WTC11 (cell line): Measurements from ENCODE around the gene GSTO2. TPM values are rescaled to one million over a fixed set of nuclear protein-coding genes. Genes with fewer than 3 reads are reported as not detected.
"Not testable (repeated sequence)": the region's sequence is repeated elsewhere in the genome, so short reads cannot be mapped to it uniquely, and the experiment has no call there.

ENCODE experiments used
- ATAC-seq: fragments of 200-7000 bp; cut with Tn5 transposase; 2 replicates; pipeline ENCODE4 v1.10.0; 2021; ENCODE audit warnings: mild to moderate bottlenecking, moderate library complexity
- CTCF ChIA-PET: fragments of 300-600 bp; sonication (Branson Sonifier 250); formaldehyde crosslinking; loops from one replicate; lab custom pipeline; 2021; ENCODE audit warnings: antibody characterized with exemption; lab: Charles Lee
- POLR2A ChIA-PET: fragments of 350-600 bp; sonication (Branson Sonifier 250); formaldehyde crosslinking; loops from one replicate; lab custom pipeline; 2021; ENCODE audit warnings: antibody characterized with exemption; lab: Charles Lee
- DNase-seq: peaks from one replicate; pipeline ENCODE4 v3.0.0; 2021; ENCODE audit warnings: low spot score
- H3K27ac Mint-ChIP-seq: 2 replicates; pipeline ENCODE4 v1.8.0; 2021; ENCODE audit warnings: mixed read lengths
- H3K27me3 Mint-ChIP-seq: 2 replicates; pipeline ENCODE4 v1.8.0; 2021; ENCODE audit warnings: low read depth, mild to moderate bottlenecking, moderate library complexity, mixed read lengths
- H3K36me3 Mint-ChIP-seq: 2 replicates; pipeline ENCODE4 v1.8.0; 2021; ENCODE audit warnings: mixed read lengths
- H3K4me1 Mint-ChIP-seq: 2 replicates; pipeline ENCODE4 v1.8.0; 2022; ENCODE audit warnings: mixed read lengths
- H3K4me3 Mint-ChIP-seq: 2 replicates; pipeline ENCODE4 v1.8.0; 2021; ENCODE audit warnings: mild to moderate bottlenecking, moderate library complexity, mixed read lengths
- H3K9me3 Mint-ChIP-seq: 2 replicates; pipeline ENCODE4 v1.8.0; 2021; ENCODE audit warnings: mixed read lengths
- CBFB ChIP-seq: sonication (generic); formaldehyde crosslinking; IDR thresholded peaks from 2 replicates; pipeline ENCODE4 v1.8.1; 2022; ENCODE audit warnings: mild to moderate bottlenecking, low read depth, missing genetic modification reagents
- CREM ChIP-seq: sonication (generic); formaldehyde crosslinking; IDR thresholded peaks from 2 replicates; pipeline ENCODE4 v1.8.1; 2022; ENCODE audit warnings: mild to moderate bottlenecking, missing genetic modification reagents, moderate library complexity
- ELF4 ChIP-seq: sonication (generic); formaldehyde crosslinking; IDR thresholded peaks from 2 replicates; pipeline ENCODE4 v1.8.1; 2022; ENCODE audit warnings: low read depth, mild to moderate bottlenecking, moderate library complexity, missing genetic modification reagents
- FOXK1 ChIP-seq: sonication (generic); formaldehyde crosslinking; IDR thresholded peaks from 2 replicates; pipeline ENCODE4 v1.8.0; 2022; ENCODE audit warnings: mild to moderate bottlenecking, moderate library complexity, missing genetic modification reagents
- GTF2I ChIP-seq: fragments of 250-450 bp; sonication (Bioruptor Pico); conservative IDR thresholded peaks from 2 replicates; pipeline ENCODE4 v1.4.0; 2021; ENCODE audit warnings: mild to moderate bottlenecking
- JUN ChIP-seq: sonication (generic); formaldehyde crosslinking; IDR thresholded peaks from 2 replicates; pipeline ENCODE4 v1.8.0; 2023; ENCODE audit warnings: mild to moderate bottlenecking, missing genetic modification reagents
- MXD4 ChIP-seq: fragments of 250-450 bp; sonication (Bioruptor Pico); IDR thresholded peaks from 2 replicates; pipeline ENCODE4 v1.8.0; 2021; ENCODE audit warnings: mild to moderate bottlenecking, moderate library complexity, borderline replicate concordance
- MYBL2 ChIP-seq: sonication (generic); formaldehyde crosslinking; IDR thresholded peaks from 2 replicates; pipeline ENCODE4 v1.8.1; 2023; ENCODE audit warnings: mild to moderate bottlenecking, moderate library complexity, missing genetic modification reagents
- NR1H2 ChIP-seq: sonication (generic); formaldehyde crosslinking; IDR thresholded peaks from 2 replicates; pipeline ENCODE4 v1.9.0; 2021; ENCODE audit warnings: mild to moderate bottlenecking, moderate library complexity, missing genetic modification reagents
- NR3C1 ChIP-seq: sonication (generic); formaldehyde crosslinking; conservative IDR thresholded peaks from 2 replicates; pipeline ENCODE4 v1.8.1; 2023; ENCODE audit warnings: low read depth, mild to moderate bottlenecking, missing genetic modification reagents
- SMAD4 ChIP-seq: sonication (generic); formaldehyde crosslinking; IDR thresholded peaks from 2 replicates; pipeline ENCODE4 v1.8.0; 2022; ENCODE audit warnings: mild to moderate bottlenecking, missing genetic modification reagents
- SP1 ChIP-seq: sonication (generic); formaldehyde crosslinking; conservative IDR thresholded peaks from 2 replicates; pipeline ENCODE4 v1.8.1; 2022; ENCODE audit warnings: missing genetic modification reagents
- TEAD1 ChIP-seq: sonication (generic); formaldehyde crosslinking; IDR thresholded peaks from 2 replicates; pipeline ENCODE4 v1.8.0; 2022; ENCODE audit warnings: mild to moderate bottlenecking, missing genetic modification reagents
- ZNF416 ChIP-seq: fragments of 250-450 bp; sonication (Bioruptor Pico); IDR thresholded peaks from 2 replicates; pipeline ENCODE4 v1.9.0; 2021; ENCODE audit warnings: mild to moderate bottlenecking, inconsistent platforms
- total RNA-seq: library from RNA; stranded (reverse); gene quantifications from 3 replicates; pipeline ENCODE4 v1.2.3, GENCODE V29; 2021
- TF ChIP-seq, protein P1 (sequence below): sonication (generic); formaldehyde crosslinking; IDR thresholded peaks from 2 replicates; pipeline ENCODE4 v1.8.0; 2023; ENCODE audit warnings: missing genetic modification reagents
- TF ChIP-seq, protein P2 (sequence below): sonication (generic); formaldehyde crosslinking; IDR thresholded peaks from 2 replicates; pipeline ENCODE4 v1.8.0; 2023; ENCODE audit warnings: mild to moderate bottlenecking, missing genetic modification reagents
- TF ChIP-seq, protein P3 (sequence below): sonication (generic); formaldehyde crosslinking; IDR thresholded peaks from 2 replicates; pipeline ENCODE4 v1.8.0; 2022; ENCODE audit warnings: mild to moderate bottlenecking, missing genetic modification reagents
- TF ChIP-seq, protein P4 (sequence below): sonication (generic); formaldehyde crosslinking; IDR thresholded peaks from 2 replicates; pipeline ENCODE4 v1.8.1; 2022; ENCODE audit warnings: missing genetic modification reagents, borderline replicate concordance
- TF ChIP-seq, protein P5 (sequence below): sonication (generic); formaldehyde crosslinking; IDR thresholded peaks from 2 replicates; pipeline ENCODE4 v1.8.0; 2023; ENCODE audit warnings: missing genetic modification reagents, mild to moderate bottlenecking, borderline replicate concordance
- TF ChIP-seq, protein P6 (sequence below): fragments of 250-450 bp; sonication (Bioruptor Pico); IDR thresholded peaks from 2 replicates; pipeline ENCODE4 v1.9.0; 2021; ENCODE audit warnings: mild to moderate bottlenecking

The GSTO2 gene
- total RNA-seq, 1 experiment from 2014 or later = 10.7 TPM

DNA sequence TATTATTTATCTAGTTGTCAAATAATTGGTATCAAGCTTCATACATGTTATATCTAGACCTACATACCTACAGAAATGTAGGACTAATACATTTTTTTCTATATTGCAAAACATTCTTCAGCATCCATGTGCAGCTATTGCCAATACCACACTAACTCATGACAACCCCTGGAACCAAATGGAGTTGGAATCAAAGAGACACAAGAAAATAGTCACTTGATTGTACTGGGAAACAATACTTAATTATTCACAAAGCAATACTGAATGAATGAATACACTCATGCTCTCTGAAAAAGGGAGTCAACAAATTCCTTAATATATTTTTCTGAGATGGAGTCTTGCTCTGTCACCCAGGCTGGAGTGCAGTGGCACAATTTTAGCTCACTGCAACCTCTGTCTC, 26.4 kb upstream of the GSTO2 start:
- Mint-ChIP-seq H3K9me3 (peaks cover 20% of the 10 kb centered on the region), H3K36me3 (peaks cover 7% of the 10 kb centered on the region; the same call in 1 of the 2 replicates)
- TF ChIP-seq CREM (CRISPR knock-in tag) (no peak), ZNF416 (CRISPR knock-in tag) (no peak), MYBL2 (no peak), FOXK1 (CRISPR knock-in tag) (no peak), GTF2I (CRISPR knock-in tag) (no peak), ELF4 (no peak), NR3C1 (CRISPR knock-in tag) (no peak), NR1H2 (CRISPR knock-in tag) (no peak), SP1 (CRISPR knock-in tag) (no peak), SMAD4 (CRISPR knock-in tag) (no peak), MXD4 (CRISPR knock-in tag) (no peak), JUN (CRISPR knock-in tag) (no peak)
- TF ChIP-seq, protein P1, sequence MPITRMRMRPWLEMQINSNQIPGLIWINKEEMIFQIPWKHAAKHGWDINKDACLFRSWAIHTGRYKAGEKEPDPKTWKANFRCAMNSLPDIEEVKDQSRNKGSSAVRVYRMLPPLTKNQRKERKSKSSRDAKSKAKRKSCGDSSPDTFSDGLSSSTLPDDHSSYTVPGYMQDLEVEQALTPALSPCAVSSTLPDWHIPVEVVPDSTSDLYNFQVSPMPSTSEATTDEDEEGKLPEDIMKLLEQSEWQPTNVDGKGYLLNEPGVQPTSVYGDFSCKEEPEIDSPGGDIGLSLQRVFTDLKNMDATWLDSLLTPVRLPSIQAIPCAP (CRISPR knock-in tag) = no peak
- TF ChIP-seq, protein P2, sequence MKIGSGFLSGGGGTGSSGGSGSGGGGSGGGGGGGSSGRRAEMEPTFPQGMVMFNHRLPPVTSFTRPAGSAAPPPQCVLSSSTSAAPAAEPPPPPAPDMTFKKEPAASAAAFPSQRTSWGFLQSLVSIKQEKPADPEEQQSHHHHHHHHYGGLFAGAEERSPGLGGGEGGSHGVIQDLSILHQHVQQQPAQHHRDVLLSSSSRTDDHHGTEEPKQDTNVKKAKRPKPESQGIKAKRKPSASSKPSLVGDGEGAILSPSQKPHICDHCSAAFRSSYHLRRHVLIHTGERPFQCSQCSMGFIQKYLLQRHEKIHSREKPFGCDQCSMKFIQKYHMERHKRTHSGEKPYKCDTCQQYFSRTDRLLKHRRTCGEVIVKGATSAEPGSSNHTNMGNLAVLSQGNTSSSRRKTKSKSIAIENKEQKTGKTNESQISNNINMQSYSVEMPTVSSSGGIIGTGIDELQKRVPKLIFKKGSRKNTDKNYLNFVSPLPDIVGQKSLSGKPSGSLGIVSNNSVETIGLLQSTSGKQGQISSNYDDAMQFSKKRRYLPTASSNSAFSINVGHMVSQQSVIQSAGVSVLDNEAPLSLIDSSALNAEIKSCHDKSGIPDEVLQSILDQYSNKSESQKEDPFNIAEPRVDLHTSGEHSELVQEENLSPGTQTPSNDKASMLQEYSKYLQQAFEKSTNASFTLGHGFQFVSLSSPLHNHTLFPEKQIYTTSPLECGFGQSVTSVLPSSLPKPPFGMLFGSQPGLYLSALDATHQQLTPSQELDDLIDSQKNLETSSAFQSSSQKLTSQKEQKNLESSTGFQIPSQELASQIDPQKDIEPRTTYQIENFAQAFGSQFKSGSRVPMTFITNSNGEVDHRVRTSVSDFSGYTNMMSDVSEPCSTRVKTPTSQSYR (CRISPR knock-in tag) = no peak
- TF ChIP-seq, protein P3, sequence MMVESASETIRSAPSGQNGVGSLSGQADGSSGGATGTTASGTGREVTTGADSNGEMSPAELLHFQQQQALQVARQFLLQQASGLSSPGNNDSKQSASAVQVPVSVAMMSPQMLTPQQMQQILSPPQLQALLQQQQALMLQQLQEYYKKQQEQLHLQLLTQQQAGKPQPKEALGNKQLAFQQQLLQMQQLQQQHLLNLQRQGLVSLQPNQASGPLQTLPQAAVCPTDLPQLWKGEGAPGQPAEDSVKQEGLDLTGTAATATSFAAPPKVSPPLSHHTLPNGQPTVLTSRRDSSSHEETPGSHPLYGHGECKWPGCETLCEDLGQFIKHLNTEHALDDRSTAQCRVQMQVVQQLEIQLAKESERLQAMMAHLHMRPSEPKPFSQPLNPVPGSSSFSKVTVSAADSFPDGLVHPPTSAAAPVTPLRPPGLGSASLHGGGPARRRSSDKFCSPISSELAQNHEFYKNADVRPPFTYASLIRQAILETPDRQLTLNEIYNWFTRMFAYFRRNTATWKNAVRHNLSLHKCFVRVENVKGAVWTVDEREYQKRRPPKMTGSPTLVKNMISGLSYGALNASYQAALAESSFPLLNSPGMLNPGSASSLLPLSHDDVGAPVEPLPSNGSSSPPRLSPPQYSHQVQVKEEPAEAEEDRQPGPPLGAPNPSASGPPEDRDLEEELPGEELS (CRISPR knock-in tag) = no peak
- TF ChIP-seq, protein P4, sequence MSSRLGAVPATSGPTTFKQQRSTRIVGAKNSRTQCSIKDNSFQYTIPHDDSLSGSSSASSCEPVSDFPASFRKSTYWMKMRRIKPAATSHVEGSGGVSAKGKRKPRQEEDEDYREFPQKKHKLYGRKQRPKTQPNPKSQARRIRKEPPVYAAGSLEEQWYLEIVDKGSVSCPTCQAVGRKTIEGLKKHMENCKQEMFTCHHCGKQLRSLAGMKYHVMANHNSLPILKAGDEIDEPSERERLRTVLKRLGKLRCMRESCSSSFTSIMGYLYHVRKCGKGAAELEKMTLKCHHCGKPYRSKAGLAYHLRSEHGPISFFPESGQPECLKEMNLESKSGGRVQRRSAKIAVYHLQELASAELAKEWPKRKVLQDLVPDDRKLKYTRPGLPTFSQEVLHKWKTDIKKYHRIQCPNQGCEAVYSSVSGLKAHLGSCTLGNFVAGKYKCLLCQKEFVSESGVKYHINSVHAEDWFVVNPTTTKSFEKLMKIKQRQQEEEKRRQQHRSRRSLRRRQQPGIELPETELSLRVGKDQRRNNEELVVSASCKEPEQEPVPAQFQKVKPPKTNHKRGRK = no peak
- TF ChIP-seq, all 79 proteins: peak for 0
- POLR2A ChIA-PET = no interaction called here
- Mint-ChIP-seq H3K4me1 (no peaks in the 10 kb centered on the region), H3K27ac (no peak overlapping the region), H3K4me3 (no peak overlapping the region), H3K27me3 (peaks cover 8% of the 10 kb centered on the region)
- ATAC-seq (no peak), DNase-seq (no peak)
- CTCF ChIA-PET = no interaction called here

DNA sequence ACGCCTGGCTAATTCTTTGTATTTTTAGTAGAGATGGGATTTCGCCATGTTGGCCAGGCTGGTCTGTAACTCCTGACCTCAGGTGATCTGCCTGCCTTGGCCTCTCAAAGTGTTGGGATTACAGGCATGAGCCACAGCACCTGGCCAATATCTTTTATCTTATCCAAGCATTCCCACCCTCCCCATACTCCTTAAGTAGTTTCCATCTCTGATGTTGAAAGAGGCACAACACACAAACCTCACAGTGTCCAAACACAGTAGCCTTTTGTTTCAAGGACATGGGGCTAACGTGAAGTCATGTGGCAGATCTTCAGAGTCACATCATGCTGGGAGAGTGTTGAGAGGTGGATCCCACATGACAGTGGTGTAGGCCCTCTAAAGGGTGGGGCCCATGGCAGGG, 26.0 kb upstream of the GSTO2 start:
- peaks cover 21% of the 10 kb centered on the region for H3K9me3 Mint-ChIP-seq
- POLR2A ChIA-PET, H3K4me3 Mint-ChIP-seq, H3K36me3 Mint-ChIP-seq, H3K27ac Mint-ChIP-seq, CTCF ChIA-PET, ATAC-seq, DNase-seq, H3K27me3 Mint-ChIP-seq, H3K4me1 Mint-ChIP-seq: not testable (repeated sequence)

DNA sequence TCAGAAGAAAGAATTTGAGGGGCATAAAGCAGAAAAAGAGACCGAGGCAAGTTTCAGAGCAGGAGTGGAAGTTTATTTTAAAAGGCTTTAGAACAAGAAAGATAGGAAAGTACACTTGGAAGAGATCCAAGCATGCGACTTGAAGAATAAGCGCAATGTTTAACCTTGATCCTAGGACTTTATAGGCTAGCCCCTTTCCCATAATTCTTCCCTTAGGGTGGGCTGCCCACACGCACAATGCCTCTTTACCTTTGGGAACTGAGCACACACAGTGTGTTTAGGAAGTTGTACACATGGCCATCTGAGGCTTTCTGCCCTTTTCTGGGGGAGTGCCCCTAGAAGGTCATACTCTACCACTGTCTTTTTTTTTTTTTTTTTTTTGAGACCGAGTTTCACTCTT, 25.5 kb upstream of the GSTO2 start:
- H3K27me3 Mint-ChIP-seq = peaks cover 8% of the 10 kb centered on the region
- peaks cover 7% of the 10 kb centered on the region; the same call in 1 of the 2 replicates for H3K36me3 Mint-ChIP-seq
- H3K4me1 Mint-ChIP-seq = no peaks in the 10 kb centered on the region
- peaks cover 24% of the 10 kb centered on the region for H3K9me3 Mint-ChIP-seq
- POLR2A ChIA-PET = no interaction called here
- CTCF ChIA-PET = interaction anchor here (0.6 kb wide), 1 partner anchor 150 kb away, joined by 3 read pairs; no protein-coding TSS in a partner anchor
- ATAC-seq (no peak), DNase-seq (no peak)
- H3K4me3 Mint-ChIP-seq = no peak overlapping the region
- no peak overlapping the region for H3K27ac Mint-ChIP-seq
- TF ChIP-seq, protein P5, sequence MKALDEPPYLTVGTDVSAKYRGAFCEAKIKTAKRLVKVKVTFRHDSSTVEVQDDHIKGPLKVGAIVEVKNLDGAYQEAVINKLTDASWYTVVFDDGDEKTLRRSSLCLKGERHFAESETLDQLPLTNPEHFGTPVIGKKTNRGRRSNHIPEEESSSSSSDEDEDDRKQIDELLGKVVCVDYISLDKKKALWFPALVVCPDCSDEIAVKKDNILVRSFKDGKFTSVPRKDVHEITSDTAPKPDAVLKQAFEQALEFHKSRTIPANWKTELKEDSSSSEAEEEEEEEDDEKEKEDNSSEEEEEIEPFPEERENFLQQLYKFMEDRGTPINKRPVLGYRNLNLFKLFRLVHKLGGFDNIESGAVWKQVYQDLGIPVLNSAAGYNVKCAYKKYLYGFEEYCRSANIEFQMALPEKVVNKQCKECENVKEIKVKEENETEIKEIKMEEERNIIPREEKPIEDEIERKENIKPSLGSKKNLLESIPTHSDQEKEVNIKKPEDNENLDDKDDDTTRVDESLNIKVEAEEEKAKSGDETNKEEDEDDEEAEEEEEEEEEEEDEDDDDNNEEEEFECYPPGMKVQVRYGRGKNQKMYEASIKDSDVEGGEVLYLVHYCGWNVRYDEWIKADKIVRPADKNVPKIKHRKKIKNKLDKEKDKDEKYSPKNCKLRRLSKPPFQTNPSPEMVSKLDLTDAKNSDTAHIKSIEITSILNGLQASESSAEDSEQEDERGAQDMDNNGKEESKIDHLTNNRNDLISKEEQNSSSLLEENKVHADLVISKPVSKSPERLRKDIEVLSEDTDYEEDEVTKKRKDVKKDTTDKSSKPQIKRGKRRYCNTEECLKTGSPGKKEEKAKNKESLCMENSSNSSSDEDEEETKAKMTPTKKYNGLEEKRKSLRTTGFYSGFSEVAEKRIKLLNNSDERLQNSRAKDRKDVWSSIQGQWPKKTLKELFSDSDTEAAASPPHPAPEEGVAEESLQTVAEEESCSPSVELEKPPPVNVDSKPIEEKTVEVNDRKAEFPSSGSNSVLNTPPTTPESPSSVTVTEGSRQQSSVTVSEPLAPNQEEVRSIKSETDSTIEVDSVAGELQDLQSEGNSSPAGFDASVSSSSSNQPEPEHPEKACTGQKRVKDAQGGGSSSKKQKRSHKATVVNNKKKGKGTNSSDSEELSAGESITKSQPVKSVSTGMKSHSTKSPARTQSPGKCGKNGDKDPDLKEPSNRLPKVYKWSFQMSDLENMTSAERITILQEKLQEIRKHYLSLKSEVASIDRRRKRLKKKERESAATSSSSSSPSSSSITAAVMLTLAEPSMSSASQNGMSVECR = no peak
- TF ChIP-seq TEAD1 (CRISPR knock-in tag) (no peak), CBFB (no peak)
- TF ChIP-seq, protein P6, sequence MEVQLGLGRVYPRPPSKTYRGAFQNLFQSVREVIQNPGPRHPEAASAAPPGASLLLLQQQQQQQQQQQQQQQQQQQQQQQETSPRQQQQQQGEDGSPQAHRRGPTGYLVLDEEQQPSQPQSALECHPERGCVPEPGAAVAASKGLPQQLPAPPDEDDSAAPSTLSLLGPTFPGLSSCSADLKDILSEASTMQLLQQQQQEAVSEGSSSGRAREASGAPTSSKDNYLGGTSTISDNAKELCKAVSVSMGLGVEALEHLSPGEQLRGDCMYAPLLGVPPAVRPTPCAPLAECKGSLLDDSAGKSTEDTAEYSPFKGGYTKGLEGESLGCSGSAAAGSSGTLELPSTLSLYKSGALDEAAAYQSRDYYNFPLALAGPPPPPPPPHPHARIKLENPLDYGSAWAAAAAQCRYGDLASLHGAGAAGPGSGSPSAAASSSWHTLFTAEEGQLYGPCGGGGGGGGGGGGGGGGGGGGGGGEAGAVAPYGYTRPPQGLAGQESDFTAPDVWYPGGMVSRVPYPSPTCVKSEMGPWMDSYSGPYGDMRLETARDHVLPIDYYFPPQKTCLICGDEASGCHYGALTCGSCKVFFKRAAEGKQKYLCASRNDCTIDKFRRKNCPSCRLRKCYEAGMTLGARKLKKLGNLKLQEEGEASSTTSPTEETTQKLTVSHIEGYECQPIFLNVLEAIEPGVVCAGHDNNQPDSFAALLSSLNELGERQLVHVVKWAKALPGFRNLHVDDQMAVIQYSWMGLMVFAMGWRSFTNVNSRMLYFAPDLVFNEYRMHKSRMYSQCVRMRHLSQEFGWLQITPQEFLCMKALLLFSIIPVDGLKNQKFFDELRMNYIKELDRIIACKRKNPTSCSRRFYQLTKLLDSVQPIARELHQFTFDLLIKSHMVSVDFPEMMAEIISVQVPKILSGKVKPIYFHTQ (CRISPR knock-in tag) = no peak
